ENCODE measurements around the gene FADS6. TPM values are rescaled to one million over a fixed set of nuclear protein-coding genes. Genes with fewer than 3 reads are reported as not detected.

The FADS6 gene, protein sequence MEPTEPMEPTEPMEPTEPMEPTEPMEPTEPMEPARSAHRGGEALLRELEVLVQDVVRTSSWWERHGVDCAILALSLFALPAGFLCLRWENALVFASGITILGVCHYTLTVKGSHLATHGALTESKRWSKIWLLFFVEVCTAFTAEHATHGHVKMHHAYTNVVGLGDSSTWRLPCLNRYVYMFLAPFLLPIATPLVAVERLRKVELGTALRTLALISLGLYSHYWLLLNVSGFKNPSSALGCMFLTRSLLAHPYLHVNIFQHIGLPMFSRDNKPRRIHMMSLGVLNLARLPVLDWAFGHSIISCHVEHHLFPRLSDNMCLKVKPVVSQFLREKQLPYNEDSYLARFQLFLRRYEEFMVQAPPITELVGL
- 1 to 10 TPM; 4.7 to 5.7 TPM for total RNA-seq
- polyA plus RNA-seq (2013, experiment 1 of 2): 0.68 TPM
- polyA plus RNA-seq (2013, experiment 2 of 2): 0.33 TPM
- long read RNA-seq, experiment 1, partial matches to known transcripts: 0 of 1 reads
- long read RNA-seq, experiment 1, other reads (novel, unspliced or antisense): 1 of 1 reads
- long read RNA-seq, experiment 2, partial matches to known transcripts: 0 of 4 reads
- long read RNA-seq, experiment 2, other reads (novel, unspliced or antisense): 3 of 4 reads
- long read RNA-seq, experiment 3, transcript FADS6-203 (6 exons, 2,154 nt): major isoform, 8 of 11 reads
- long read RNA-seq, experiment 3, partial matches to known transcripts: 0 of 11 reads
- long read RNA-seq, experiment 3, other reads (novel, unspliced or antisense): 3 of 11 reads
- long read RNA-seq, experiment 4, partial matches to known transcripts: 1 of 3 reads
- long read RNA-seq, experiment 4, other reads (novel, unspliced or antisense): 1 of 3 reads

- no peaks in the 10 kb centered on the region for H3K9me3 Mint-ChIP-seq
- no peak within 1 kb of the TSS for H3K27ac ChIP-seq (ENCODE audit: low read depth, low read length)
- no peak within 1 kb of the TSS for H3K9ac ChIP-seq (ENCODE audit: extremely low read depth, low read length, poor library complexity, severe bottlenecking)
- WGBS, 2 experiments (ENCODE audit: insufficient coverage in 1 of 2, insufficient read length in 1 of 2): 4 to 11% methylated on average over 47 to 86 of the region's 86 CpGs
- peaks cover 8% of the 10 kb centered on the region for H3K4me1 Mint-ChIP-seq
- H3K27me3 ChIP-seq (ENCODE audit: control insufficient read depth, insufficient read depth, low read length, poor library complexity, severe bottlenecking): peaks cover 59% of the 10 kb centered on the region
- TF ChIP-seq, protein P1, sequence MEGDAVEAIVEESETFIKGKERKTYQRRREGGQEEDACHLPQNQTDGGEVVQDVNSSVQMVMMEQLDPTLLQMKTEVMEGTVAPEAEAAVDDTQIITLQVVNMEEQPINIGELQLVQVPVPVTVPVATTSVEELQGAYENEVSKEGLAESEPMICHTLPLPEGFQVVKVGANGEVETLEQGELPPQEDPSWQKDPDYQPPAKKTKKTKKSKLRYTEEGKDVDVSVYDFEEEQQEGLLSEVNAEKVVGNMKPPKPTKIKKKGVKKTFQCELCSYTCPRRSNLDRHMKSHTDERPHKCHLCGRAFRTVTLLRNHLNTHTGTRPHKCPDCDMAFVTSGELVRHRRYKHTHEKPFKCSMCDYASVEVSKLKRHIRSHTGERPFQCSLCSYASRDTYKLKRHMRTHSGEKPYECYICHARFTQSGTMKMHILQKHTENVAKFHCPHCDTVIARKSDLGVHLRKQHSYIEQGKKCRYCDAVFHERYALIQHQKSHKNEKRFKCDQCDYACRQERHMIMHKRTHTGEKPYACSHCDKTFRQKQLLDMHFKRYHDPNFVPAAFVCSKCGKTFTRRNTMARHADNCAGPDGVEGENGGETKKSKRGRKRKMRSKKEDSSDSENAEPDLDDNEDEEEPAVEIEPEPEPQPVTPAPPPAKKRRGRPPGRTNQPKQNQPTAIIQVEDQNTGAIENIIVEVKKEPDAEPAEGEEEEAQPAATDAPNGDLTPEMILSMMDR (conservative IDR thresholded peaks at IDR 0.05): no peak
- peak within 1 kb of the TSS; percentile 78 for H3K27ac Mint-ChIP-seq
- peak; percentile 86 for DNase-seq
- no peaks in the 10 kb centered on the region for H3K9me3 ChIP-seq (ENCODE audit: control insufficient read depth, low read length)
- peaks cover 59% of the 10 kb centered on the region for H3K27me3 Mint-ChIP-seq (ENCODE audit: insufficient read depth)
- H3K4me3 Mint-ChIP-seq: peak within 1 kb of the TSS; percentile 56
- peak within 1 kb of the TSS; percentile 71 for H3K4me3 ChIP-seq (ENCODE audit: low read length)
- no peaks in the 10 kb centered on the region for H3K36me3 Mint-ChIP-seq (ENCODE audit: low read depth)
- no peaks in the 10 kb centered on the region for H3K36me3 ChIP-seq (ENCODE audit: control insufficient read depth, insufficient read depth, low read length)
- H3K4me1 ChIP-seq (ENCODE audit: control insufficient read depth, insufficient read depth, low read length): no peaks in the 10 kb centered on the region
Measured at GRCh38 chr17:74892974-74893911, at the start of gene FADS6. FADS6 (minus strand) TSS chr17:74893633; CDS start chr17:74893595, 38 bp downstream.

DNA sequence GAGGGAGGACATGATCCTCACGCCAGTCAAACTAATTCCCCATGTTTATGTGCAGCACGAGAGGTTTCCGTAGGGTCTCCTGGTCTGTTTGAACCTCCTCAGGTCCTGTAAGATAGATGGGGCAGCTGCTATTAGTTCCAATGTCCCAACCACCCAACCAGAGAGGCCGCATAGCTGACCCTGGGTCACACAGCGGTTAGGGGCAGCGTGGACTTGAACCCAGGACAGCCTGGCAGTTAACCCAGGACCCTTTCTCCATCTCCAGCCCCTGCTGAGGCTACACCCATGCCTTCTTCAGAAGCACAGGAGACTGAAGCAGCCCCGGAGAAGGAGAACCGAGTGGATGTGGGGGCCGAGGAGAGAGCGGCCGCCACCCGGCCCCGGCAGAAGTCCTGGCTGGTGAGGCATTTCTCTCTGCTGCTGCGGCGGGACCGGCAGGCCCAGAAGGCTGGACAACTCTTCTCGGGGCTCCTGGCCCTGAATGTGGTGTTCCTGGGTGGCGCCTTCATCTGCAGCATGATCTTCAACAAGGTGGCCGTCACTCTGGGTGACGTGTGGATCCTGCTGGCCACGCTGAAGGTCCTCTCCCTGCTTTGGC is 47.8 kb upstream of the FADS6 start:
- no peak overlapping the region for H3K27ac ChIP-seq (ENCODE audit: low read depth, low read length)
- Mint-ChIP-seq H3K36me3 (ENCODE audit: low read depth) (no peaks in the 10 kb centered on the region), H3K4me3 (no peak overlapping the region), H3K27ac (no peak overlapping the region), H3K9me3 (no peaks in the 10 kb centered on the region), H3K4me1 (no peaks in the 10 kb centered on the region), H3K27me3 (ENCODE audit: insufficient read depth) (peaks cover 71% of the 10 kb centered on the region)
- 84 to 86% methylated on average over 18 to 21 of the region's 21 CpGs for WGBS, 2 experiments (ENCODE audit: insufficient coverage in 1 of 2, insufficient read length in 1 of 2)
- peaks cover 82% of the 10 kb centered on the region for H3K27me3 ChIP-seq (ENCODE audit: control insufficient read depth, insufficient read depth, low read length, poor library complexity, severe bottlenecking)
- DNase-seq: no peak
- no peaks in the 10 kb centered on the region for H3K36me3 ChIP-seq (ENCODE audit: control insufficient read depth, insufficient read depth, low read length)
- no peak overlapping the region for H3K4me3 ChIP-seq (ENCODE audit: low read length)
- H3K9ac ChIP-seq (ENCODE audit: extremely low read depth, low read length, poor library complexity, severe bottlenecking): no peak overlapping the region
- no peaks in the 10 kb centered on the region for H3K9me3 ChIP-seq (ENCODE audit: control insufficient read depth, low read length)
- H3K4me1 ChIP-seq (ENCODE audit: control insufficient read depth, insufficient read depth, low read length): no peaks in the 10 kb centered on the region
- TF ChIP-seq, protein P1 (conservative IDR thresholded peaks at IDR 0.05): no peak
